ENCODE results near the gene KRT222.

Gene KRT222

GRCh38 chr17:40664582-40665333, at the start of gene KRT222:
Gene KRT222, minus strand, starts transcription at chr17:40665177. Its CDS starts 78 bp downstream, at chr17:40665099.
- no peak for DNase-seq (ENCODE audit: low read depth)

- DNase-seq (ENCODE audit: low read depth), result no peak
Measured at GRCh38 chr17:40714473-40714872, 49.5 kb upstream of the KRT222 start.

DNA sequence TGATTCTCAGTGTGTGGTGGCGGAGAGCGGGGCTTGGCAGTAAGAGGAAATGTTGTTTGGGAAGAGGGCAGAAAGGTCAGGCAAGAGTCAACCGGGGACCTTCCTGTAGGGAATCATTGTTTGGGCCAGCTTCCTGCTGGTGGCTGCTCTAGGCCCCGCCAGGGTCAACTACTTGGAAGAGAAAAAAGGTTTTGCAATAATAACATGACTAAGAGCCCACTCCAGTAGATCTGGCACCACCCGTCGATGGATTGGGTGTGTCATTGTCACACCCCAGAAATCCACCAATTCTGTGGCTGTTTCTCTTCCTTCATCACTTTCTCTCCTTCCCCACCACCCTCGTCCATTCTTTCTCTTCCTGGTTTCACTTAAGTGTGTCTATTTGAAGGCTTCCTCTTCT, 42.8 kb upstream of the KRT222 start:
- DNase-seq (ENCODE audit: low read depth), result no peak

DNA sequence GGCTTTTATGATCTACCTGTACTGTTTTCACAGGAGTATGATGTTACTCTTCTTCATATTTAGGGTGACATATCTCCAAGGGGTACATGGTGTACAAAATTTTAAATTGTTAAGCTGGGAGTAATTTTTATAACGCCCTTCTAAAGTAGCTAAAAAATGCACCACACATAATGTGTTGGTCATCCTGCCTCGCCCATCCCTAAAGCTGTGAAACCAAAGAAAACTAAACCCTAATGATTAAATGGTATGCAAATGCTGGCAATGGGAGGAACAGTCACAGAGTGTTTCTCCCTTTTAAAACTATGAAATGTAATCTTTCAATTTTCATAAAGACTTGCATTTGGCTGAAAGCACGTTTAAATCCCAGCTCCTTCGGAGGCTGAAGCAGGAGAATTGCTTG, 40.6 kb upstream of the KRT222 start:
- DNase-seq (ENCODE audit: low read depth), result no peak

DNA sequence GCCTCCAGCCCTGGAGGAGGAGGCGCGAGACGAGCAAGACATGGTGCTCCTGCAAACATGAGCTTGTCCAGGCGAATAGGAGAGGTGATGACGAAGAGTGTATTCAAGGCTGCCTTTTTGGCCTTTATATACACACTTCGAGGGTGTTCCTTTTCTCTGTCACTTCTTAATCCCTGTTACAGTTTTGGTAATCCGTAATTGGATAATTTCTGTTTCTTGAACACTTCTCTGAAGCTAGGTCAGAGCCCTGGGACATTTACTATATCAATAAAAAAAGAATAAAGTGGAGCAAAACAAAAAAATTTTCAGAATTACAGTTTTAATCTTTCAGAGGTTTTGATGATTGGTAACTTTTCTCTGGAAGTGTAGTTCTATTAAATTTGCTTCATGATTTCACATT, 38.7 kb upstream of the KRT222 start, which contains the start of gene KRT24:
KRT24 (minus strand) TSS at position 101 of the 400 bp plus-strand sequence; CDS start at position 42, 59 bp downstream.
- DNase-seq (ENCODE audit: low read depth), result no peak

DNA sequence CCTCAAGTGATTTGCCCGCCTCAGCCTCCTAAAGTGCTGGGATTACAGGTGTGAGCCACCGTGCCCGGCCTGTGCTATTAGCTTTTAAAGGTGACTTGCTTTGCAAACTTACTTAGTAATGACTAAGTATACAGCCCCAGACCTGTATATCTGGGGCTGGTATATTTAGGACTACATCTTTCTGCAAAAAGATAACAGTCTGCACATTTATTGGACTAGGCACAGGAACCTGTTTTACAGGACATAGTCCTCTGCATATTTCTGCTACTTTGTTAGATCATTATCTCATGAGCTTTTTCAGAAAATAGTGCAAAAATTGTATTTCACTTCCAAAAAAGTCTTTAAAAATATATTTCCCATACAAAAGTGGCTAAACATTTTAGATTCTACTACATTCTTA, 37.3 kb upstream of the KRT222 start:
- DNase-seq (ENCODE audit: low read depth), result no peak

DNA sequence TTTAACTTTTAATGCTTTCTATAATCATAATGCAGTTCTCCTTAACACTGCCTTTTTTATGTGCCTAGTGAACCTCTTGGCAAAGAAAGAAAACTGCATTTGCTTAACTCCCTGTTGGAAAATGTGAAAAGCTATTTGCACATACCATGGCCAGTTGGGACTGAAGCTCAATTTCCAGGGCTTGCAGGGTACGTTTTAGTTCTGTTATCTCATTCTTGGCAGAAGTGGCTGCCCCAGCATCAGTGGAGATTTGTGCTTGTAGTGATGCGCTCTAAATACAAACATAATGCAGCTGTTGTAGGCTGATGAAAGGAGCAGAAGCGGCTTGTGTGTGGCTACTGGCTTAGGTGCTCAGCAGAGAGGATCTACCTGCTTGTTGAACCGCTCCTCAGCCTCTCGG, 34.9 kb upstream of the KRT222 start:
- no peak for DNase-seq (ENCODE audit: low read depth)

GRCh38 chr17:40699371-40699770, 34.4 kb upstream of the KRT222 start:
- no peak for DNase-seq (ENCODE audit: low read depth)

DNA sequence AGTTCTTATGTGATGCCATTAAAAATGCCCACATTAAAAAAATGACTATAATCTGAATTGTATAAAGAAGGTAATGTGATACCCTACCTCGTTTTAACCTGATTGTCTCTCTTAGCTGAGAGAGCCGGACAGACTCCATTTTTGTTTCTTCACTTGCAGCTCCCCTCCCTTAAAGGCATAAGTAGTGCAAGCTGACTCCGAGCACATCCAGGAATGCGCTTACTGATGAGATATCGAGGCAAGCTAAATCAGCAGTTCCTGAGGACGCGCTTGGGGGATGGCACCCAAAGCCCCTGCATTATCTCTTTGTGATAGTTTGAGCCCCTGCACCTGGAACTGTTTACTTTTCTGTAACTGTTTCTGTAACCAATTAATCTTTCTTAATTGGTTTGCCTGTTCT, 32.3 kb upstream of the KRT222 start:
- DNase-seq (ENCODE audit: low read depth), result no peak

DNA sequence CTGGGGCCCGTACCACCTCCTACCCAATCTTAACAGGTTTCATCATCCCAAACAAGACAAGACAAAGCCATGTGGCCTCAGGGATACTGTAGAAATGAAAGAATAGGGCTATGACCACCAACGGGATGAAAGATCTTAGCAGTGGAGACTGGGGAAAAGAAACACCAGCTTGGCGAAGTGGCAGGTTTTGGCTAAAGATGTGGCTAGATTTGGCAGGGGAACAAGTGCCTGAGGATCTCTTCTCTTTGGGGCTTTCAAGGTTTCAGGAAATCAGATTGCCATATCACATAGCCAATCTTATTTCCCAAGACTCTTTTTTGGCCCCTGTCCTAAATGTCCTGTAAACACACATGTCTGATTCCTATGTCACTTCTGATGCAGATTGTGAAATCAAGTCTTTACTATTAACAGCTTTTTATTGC, 31.7 kb upstream of the KRT222 start:
- DNase-seq (ENCODE audit: low read depth), result no peak

GRCh38 chr17:40695874-40696472, 31.0 kb upstream of the KRT222 start:
- DNase-seq (ENCODE audit: low read depth), result no peak

DNA sequence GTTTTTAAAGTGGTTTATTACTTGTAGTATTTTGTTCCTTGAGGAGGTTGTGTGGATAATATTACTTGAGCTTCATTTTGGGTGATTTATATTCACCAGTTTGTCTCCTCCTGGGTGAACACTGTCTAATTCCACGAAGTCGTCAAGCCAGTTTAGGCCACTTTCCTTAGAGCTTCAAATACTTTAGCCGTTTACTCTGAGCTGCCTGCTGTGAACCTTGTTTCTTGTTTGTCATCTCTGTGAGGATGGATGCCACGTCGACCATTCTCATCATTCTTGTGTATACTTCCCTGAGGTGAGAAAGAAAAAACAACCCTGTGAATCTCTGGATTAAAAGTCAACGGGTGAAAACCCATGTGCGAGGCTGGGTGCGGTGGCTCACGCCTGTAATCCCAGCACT, 29.6 kb upstream of the KRT222 start:
- DNase-seq (ENCODE audit: low read depth), result no peak

- DNase-seq (ENCODE audit: low read depth), result no peak
Measured at GRCh38 chr17:40687106-40687505, 22.1 kb upstream of the KRT222 start.

GRCh38 chr17:40686192-40686591, 21.2 kb upstream of the KRT222 start:
- no peak for DNase-seq (ENCODE audit: low read depth)

GRCh38 chr17:40680998-40681397, 16.0 kb upstream of the KRT222 start:
- DNase-seq (ENCODE audit: low read depth), result no peak

GRCh38 chr17:40679523-40679907, 14.5 kb upstream of the KRT222 start:
- DNase-seq (ENCODE audit: low read depth), result no peak

DNA sequence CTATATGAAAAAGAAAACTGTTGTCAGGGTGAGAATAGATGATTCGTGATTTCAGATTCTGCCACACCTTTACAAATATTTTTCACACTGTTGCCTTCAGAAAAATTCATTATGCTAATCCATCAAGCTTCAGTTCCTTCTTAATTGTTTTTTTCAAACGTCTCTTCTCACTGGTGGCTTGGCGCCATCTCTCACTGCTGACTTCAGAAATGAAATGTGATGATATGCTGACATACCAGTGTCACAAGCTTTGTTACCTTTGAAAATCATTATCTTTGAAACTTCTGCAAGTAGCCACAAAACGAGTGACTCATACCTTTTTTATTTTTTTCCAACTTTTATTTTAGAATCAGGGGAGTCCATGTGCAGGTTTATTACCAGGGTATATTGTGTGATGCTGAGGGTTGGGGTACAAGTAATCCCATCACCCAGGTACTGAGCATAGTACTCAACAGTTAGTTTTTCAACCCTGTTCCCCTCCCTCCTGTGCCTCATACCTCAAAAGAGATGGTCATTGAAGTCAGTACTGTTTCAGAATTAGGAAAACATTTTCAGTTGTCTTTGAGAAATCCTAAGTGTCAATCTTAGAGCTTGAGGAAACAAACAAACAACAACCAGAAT, 14.0 kb upstream of the KRT222 start:
- no peak for DNase-seq (ENCODE audit: low read depth)

DNA sequence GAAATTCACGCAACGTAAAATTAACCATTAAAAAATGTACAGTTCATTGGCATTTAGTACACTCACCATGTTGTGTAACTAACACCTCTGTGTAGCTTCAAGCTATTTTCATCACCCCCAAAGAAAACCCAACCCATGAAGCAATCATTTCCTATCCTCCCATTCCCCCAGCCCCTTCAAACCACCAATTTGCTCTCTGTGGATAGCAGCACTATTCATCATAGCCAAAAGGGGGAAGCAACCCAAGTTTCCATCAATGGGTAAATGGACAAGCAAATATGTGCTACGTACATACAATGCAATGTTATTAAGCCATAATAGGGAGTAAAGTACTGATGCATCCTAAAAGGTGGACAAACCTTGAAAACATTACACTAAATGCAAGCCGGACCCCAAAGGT, 10.9 kb upstream of the KRT222 start:
- no peak for DNase-seq (ENCODE audit: low read depth)

GRCh38 chr17:40672654-40673053, 7.7 kb upstream of the KRT222 start:
- DNase-seq (ENCODE audit: low read depth), result no peak

DNA sequence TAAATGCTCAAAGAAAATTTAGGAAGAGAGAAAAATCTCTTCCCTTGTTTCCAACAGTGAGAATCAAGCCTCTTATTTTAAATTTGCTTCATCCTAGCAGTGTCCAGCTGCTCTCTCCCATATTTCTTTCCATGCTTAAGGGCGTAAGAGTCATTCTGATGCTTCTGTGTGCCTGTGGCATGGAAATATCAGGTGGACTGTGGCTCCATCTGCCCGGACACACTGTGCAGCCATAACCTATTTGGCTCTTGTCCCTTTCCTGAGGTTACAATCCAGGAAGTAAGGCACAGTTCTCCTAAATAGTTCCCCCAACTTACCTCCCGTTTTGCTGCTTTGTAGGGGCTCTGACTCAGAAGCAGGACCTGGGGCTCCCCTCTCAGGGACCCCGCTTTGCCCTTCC, 6.3 kb upstream of the KRT222 start:
- no peak for DNase-seq (ENCODE audit: low read depth)

DNA sequence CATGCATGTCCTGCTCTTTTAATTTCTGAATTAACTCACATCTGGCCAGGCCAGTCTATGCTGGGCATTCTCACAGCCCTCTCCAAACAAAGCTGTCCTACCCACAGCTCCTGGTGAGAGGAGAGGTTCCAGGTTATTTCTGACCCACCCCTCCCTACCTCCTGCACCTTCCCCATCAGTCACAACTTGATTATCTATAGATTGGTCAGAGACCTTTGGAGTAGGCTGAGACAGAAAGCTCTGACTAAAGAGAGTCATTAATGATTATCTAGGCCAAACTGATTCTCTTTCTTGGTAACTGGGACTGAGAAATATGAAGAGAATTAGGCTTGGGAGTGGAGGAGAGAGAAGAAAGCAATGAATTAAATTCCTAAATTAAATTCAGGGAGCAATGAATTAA, 1.4 kb upstream of the KRT222 start:
- no peak for DNase-seq (ENCODE audit: low read depth)

GRCh38 chr17:40663252-40663651, 1.7 kb downstream of the KRT222 start:
- no peak for DNase-seq (ENCODE audit: low read depth)

DNA sequence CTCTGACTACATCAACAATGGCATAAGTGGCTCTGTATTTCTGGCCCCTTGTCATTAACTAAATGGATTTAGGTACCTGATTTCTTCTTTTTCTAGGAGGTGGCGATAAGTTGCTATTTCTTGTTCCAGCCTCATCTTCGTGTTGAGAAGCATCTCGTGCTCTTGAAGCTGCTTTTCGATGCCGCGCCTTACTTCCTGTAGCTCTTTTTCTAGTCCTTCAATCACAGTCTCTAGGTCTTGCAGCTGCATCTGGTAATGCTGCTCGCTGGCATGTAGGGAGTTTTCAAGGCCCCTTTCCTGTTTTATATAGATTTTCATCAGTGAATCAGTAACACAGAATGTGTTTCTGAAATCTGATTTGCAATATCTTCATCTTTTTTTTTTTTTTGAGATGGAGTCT, 5.1 kb downstream of the KRT222 start:
- no peak for DNase-seq (ENCODE audit: low read depth)
